Neutrophil (primary cell): ENCODE measurements around the gene MYBL2.

Experiments used
- H3K27ac ChIP-seq: fragments of 200-600 bp; sonication (generic); 2 replicates; pipeline ENCODE4 v1.5.1; 2016; ENCODE audit warnings: mild to moderate bottlenecking, moderate library complexity
- H3K27me3 ChIP-seq: fragments of 200-600 bp; sonication (generic); 2 replicates; pipeline ENCODE4 v1.6.0; 2016; ENCODE audit warnings: mild to moderate bottlenecking
- H3K36me3 ChIP-seq: fragments of 200-600 bp; sonication (generic); 2 replicates; pipeline ENCODE4 v1.5.1; 2017
- H3K4me1 ChIP-seq, 2 experiments: fragments of 200-600 bp in 1 of 2; sonication (generic) in 1 of 2; 1 replicate in 1 of 2; 2 replicates in 1 of 2; pipeline versions ENCODE4 v1.5.1 to v1.6.1; 2013 to 2016; ENCODE audit warnings: low read depth in 1 of 2, low read length in 1 of 2, mild to moderate bottlenecking in 1 of 2, moderate library complexity in 1 of 2; ENCODE audit not compliant: control insufficient read depth in 1 of 2, insufficient read depth in 1 of 2
- H3K4me3 ChIP-seq, 2 experiments: fragments of 200-600 bp in 1 of 2; sonication (generic) in 1 of 2; 1 replicate in 1 of 2; 2 replicates in 1 of 2; pipeline ENCODE4 v1.5.1; 2013 to 2016; ENCODE audit warnings: low read depth in 1 of 2, low read length in 1 of 2, mild to moderate bottlenecking in 1 of 2, moderate library complexity in 1 of 2
- H3K9me3 ChIP-seq: fragments of 200-600 bp; sonication (generic); 2 replicates; pipeline ENCODE4 v1.5.1; 2016
- CTCF ChIP-seq: fragments of 200-600 bp; sonication (generic); IDR thresholded peaks from 2 replicates; pipeline ENCODE4 v1.5.1; 2016; ENCODE audit warnings: antibody characterized with exemption

The MYBL2 gene

DNA sequence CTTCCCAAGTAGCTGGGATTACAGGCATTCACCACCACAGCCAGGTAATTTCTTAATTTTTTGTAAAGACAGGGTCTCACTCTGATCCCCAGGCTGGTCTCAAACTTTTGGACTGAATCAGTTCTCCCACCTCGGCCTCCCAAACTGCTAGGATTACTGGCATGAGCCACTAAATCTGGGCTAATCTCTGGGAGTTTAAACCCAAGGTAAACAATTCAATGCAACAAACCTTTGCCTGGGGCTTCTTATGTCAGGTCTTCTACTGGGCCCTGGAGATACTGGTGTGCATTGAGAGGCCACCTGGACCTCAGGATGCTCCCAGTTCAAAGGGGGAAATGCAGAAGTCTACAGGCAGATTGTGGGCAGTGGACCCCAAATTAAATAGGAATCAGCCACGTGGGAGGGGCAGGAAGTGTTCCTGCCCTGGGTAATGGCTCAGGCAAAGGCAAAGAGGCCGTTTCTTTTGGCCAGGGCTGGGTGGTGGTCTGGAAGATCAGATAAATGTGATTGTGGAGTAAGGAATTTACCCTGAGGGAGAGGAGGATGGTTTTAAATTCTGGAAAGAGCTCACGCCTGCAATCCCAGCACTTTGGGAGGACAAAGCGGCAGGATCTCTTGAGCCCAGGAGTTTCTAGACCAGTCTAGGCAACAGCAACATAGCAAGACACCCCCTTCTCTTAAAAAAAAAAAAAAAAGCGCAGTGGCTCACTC, 1.3 kb upstream of the MYBL2 start:
- Histone ChIP-seq H3K27ac (no peak overlapping the region), H3K4me1 (peaks cover 13 to 15% of the 10 kb centered on the region in 2 experiments), H3K9me3 (no peaks in the 10 kb centered on the region), H3K36me3 (no peaks in the 10 kb centered on the region), H3K27me3 (peaks cover 27% of the 10 kb centered on the region), H3K4me3 (no peak overlapping the region)
- no peak for TF ChIP-seq CTCF

DNA sequence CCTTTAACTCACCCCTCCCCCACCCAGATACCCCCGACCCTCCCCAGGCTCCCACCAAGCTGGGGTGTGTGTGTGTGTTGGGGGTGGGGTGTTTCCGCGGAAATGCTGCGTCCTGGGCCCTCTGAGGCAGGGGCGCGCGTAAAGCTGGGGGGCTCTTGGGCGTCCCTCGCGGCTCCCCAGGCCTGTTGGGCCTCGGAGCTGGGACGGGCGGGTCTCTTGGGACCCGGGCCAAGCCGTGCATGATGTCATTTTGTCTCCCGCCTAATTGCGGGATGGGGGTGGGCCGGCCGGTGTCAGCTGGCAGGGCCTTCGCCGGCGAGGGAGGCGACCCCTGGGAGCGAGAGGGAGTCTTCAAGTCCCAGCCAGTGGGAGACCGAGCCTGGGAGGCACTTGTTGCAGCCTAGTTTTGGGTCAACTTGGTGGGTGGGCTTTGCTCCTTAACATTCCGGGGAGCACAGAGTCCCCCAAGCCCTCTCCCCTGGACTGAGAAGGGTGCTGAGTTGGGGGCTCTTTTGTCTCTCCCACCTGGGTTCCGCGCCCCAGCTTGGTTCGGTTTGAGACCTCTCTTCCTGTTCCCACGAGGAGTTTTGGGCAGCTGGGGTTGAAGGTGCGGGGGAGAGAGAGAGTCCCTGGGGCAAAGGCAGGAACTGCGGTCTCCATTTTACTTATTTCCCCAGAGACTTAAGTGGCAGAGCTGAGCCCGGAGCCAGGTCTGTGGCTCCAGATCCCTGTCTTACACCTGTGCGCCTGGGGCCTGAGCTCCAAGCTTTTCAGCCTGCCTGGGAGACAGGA, 623 bp downstream of the MYBL2 start:
- no peak for TF ChIP-seq CTCF
- Histone ChIP-seq H3K36me3 (no peaks in the 10 kb centered on the region), H3K4me3 (peak overlapping the region; percentile 8 to 57), H3K27ac (no peak overlapping the region), H3K27me3 (peaks cover 27% of the 10 kb centered on the region), H3K9me3 (no peaks in the 10 kb centered on the region), H3K4me1 (peaks cover 13 to 15% of the 10 kb centered on the region in 2 experiments)

DNA sequence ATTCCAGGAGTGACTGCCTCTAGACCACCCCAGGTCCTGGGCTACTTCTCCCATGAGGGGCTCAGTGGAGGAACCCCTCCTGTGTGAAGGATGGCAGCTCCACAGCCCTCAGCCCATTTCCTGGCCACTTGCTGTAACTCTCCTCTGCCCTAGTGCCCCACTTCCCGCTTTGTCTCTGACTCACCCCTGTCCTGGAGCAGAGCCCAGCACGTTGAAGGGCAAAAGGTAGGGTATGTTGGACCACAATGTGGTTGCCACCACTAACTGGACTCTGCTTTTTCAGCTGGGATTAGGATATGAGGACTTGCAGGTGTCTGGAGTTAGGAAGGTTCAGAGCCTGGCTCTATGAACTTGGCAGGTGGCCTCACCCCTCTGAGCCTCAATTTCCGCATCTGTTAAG, 2.4 kb downstream of the MYBL2 start:
- no peaks in the 10 kb centered on the region for H3K9me3 ChIP-seq
- H3K36me3 ChIP-seq, result peaks cover 4% of the 10 kb centered on the region
- no peak overlapping the region for H3K4me3 ChIP-seq
- H3K27ac ChIP-seq, result no peak overlapping the region
- peaks cover 13 to 15% of the 10 kb centered on the region in 2 experiments for H3K4me1 ChIP-seq
- peaks cover 27% of the 10 kb centered on the region for H3K27me3 ChIP-seq
- no peak for TF ChIP-seq CTCF

- no peak for TF ChIP-seq CTCF
- Histone ChIP-seq H3K4me3 (no peak overlapping the region), H3K27ac (no peak overlapping the region), H3K9me3 (no peaks in the 10 kb centered on the region), H3K36me3 (peaks cover 4% of the 10 kb centered on the region), H3K27me3 (peaks cover 22% of the 10 kb centered on the region), H3K4me1 (peaks cover 13 to 15% of the 10 kb centered on the region in 2 experiments)
Measured at GRCh38 chr20:43670423-43670822, 3.5 kb downstream of the MYBL2 start.

- no peak for TF ChIP-seq CTCF
- H3K27me3 ChIP-seq, result no peaks in the 10 kb centered on the region
- peaks cover 7% of the 10 kb centered on the region for H3K36me3 ChIP-seq
Measured at GRCh38 chr20:43676368-43676767, 9.5 kb downstream of the MYBL2 start.

More at GRCh38 chr20:43676368-43676767, 9.5 kb downstream of the MYBL2 start:
- H3K9me3 ChIP-seq, result no peaks in the 10 kb centered on the region
- no peak overlapping the region for H3K4me3 ChIP-seq
- no peak overlapping the region for H3K27ac ChIP-seq
- no peaks in the 10 kb centered on the region for H3K4me1 ChIP-seq
